Fibroblast of lung (primary cell): ENCODE data around the gene KLHL41.

Source experiments
- EZH2 ChIP-seq: IDR thresholded peaks from 2 replicates; pipeline ENCODE4 v1.5.1; 2012; ENCODE audit warnings: low read length, control low read depth, mild to moderate bottlenecking; ENCODE audit errors: missing control alignments
- TF ChIP-seq, protein P1 (sequence below), 2 donors: IDR thresholded peaks in 1 of 2; conservative IDR thresholded peaks in 1 of 2; 1 replicate in 1 of 2; 2 replicates in 1 of 2; pipeline ENCODE4 v1.5.1; 2011 to 2012; ENCODE audit warnings: low read length in 2 of 2, control low read depth in 1 of 2, inconsistent platforms in 1 of 2, low read depth in 1 of 2, mild to moderate bottlenecking in 1 of 2

DNA sequence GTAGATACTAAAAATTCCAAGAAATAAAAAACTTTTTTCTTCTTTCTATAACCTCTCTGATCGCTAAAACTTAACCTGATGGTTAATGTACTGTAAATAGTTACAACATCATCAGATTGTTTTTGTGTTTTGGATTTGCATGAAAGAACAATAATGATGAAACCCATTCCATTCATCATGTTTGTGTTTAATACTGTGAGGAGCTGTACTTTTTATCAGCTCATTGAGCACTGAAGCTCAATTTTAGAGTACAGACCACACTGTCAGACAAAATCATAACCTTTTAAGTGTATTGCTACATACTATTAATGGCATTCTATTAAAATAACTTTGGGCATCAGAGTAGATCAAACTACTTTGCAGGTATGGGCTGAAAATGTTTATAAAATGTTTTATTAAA lies 45.0 kb upstream of the KLHL41 start:
- TF ChIP-seq, protein P1, sequence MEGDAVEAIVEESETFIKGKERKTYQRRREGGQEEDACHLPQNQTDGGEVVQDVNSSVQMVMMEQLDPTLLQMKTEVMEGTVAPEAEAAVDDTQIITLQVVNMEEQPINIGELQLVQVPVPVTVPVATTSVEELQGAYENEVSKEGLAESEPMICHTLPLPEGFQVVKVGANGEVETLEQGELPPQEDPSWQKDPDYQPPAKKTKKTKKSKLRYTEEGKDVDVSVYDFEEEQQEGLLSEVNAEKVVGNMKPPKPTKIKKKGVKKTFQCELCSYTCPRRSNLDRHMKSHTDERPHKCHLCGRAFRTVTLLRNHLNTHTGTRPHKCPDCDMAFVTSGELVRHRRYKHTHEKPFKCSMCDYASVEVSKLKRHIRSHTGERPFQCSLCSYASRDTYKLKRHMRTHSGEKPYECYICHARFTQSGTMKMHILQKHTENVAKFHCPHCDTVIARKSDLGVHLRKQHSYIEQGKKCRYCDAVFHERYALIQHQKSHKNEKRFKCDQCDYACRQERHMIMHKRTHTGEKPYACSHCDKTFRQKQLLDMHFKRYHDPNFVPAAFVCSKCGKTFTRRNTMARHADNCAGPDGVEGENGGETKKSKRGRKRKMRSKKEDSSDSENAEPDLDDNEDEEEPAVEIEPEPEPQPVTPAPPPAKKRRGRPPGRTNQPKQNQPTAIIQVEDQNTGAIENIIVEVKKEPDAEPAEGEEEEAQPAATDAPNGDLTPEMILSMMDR (conservative IDR thresholded peaks at IDR 0.05 in 1 of 2, IDR thresholded peaks at IDR 0.05 in 1 of 2; ENCODE audit: low read depth in 1 of 2, low read length in 2 of 2) = no peak
- TF ChIP-seq EZH2 = no peak
